Keratinocyte (primary cell): Measurements from ENCODE around the gene TPRA1.
"Not testable (repeated sequence)": the region's sequence is repeated elsewhere in the genome, so short reads cannot be mapped to it uniquely, and the experiment has no call there.

Source experiments
- EZH2 ChIP-seq: IDR thresholded peaks from one replicate; pipeline ENCODE4 v1.6.1; 2012; ENCODE audit warnings: inconsistent platforms, mild to moderate bottlenecking, low read length, moderate library complexity
- TF ChIP-seq, protein P1 (sequence below), 3 experiments: IDR thresholded peaks in 1 of 3; conservative IDR thresholded peaks in 1 of 3; optimal IDR thresholded peaks in 1 of 3; 2 replicates in 2 of 3; 3 replicates in 1 of 3; pipeline versions ENCODE3 to v1.5.1; 2011; ENCODE audit warnings: low read length in 3 of 3, mild to moderate bottlenecking in 3 of 3, moderate library complexity in 2 of 3, control low read depth in 1 of 3, inconsistent platforms in 1 of 3; ENCODE audit not compliant: insufficient read depth in 2 of 3; ENCODE audit errors: extremely low read depth in 1 of 3

DNA sequence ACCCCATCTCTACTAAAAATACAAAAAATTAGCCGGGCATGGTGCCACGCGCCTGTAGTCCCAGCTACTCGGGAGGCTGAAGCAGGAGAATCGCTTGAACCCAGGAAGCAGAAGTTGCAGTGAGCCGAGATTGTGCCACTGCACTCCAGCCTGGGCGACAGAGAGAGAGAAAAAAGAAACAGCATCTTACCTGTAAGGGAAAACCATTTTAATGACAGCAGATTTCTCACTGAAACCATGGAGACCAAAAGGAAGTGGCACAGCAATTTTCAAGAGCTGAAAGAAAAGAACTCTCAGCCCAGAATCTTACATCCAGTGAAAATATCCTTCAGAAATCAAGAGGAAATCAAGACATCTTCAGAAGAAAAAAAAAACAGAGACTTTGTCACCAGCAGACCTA, 59.7 kb downstream of the TPRA1 start:
- TF ChIP-seq, protein P1, sequence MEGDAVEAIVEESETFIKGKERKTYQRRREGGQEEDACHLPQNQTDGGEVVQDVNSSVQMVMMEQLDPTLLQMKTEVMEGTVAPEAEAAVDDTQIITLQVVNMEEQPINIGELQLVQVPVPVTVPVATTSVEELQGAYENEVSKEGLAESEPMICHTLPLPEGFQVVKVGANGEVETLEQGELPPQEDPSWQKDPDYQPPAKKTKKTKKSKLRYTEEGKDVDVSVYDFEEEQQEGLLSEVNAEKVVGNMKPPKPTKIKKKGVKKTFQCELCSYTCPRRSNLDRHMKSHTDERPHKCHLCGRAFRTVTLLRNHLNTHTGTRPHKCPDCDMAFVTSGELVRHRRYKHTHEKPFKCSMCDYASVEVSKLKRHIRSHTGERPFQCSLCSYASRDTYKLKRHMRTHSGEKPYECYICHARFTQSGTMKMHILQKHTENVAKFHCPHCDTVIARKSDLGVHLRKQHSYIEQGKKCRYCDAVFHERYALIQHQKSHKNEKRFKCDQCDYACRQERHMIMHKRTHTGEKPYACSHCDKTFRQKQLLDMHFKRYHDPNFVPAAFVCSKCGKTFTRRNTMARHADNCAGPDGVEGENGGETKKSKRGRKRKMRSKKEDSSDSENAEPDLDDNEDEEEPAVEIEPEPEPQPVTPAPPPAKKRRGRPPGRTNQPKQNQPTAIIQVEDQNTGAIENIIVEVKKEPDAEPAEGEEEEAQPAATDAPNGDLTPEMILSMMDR (optimal IDR thresholded peaks at IDR 0.05 in 1 of 3, IDR thresholded peaks at IDR 0.05 in 1 of 3, conservative IDR thresholded peaks at IDR 0.05 in 1 of 3; ENCODE audit: extremely low read depth in 1 of 3, insufficient read depth in 2 of 3, low read length in 3 of 3) = not testable (repeated sequence)
- TF ChIP-seq EZH2 = not testable (repeated sequence)
